Coronary artery (tissue), 2 donors: ENCODE measurements around the gene CYP3A5.
"Not testable (repeated sequence)": the region's sequence is repeated elsewhere in the genome, so short reads cannot be mapped to it uniquely, and the experiment has no call there.

Experiments used
- DNase-seq: peaks from one replicate; pipeline ENCODE4 v3.0.0-alpha.2; 2017; ENCODE audit warnings: low spot score
- H3K27ac ChIP-seq, 2 donors: fragments of 200-600 bp; sonication (generic); one replicate each; pipeline ENCODE4 v1.5.1; 2016 to 2019
- H3K4me3 ChIP-seq: fragments of 200-600 bp; sonication (generic); 2 replicates; pipeline ENCODE4 v1.5.1; 2016; ENCODE audit warnings: mild to moderate bottlenecking, moderate library complexity
- TF ChIP-seq, protein P1 (sequence below): fragments of 200-600 bp; sonication (generic); IDR thresholded peaks from one replicate; pipeline ENCODE4 v1.5.1; 2019; ENCODE audit warnings: antibody characterized with exemption

CYP3A5 gene

DNA sequence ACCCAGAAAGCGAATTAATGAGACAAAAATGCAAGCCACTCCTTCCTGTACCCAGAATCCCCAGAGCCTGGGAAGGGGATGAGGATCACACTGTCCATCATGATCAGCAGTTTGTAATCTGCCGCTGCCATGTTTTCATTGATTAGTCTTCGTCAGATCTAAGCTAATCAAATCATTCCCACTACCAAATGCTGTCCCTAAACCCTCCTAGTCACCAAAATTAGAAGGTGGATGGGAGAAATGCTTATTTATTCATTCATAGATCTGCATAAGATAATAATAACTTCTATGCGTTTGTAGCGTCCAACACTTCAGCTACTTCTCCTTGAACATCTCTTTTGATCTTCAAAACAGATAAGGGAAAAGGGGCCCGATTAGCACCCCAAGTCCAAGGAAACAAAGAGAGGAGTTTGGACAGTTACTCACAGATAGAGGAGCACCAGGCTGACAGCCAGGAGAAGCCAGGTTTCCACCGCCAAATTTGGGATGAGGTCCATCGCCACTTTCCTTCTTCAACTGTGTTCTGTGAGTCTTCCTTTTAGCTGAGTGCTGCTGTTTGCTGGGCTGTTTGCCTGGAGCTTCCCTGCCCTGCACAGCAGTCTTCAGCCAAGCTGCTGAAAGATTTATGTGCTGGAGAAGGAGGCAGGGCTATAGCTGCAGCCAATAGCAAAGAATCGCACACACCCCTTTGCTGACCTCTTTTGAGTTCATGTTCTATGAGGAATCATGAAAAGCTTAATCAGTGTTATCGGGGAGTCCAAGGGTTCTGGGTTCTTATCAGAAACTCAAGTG, at the start of gene CYP3A5:
TSS of gene CYP3A5 (minus strand) at position 597 of the 792 bp plus-strand sequence. CDS start at position 497, 100 bp downstream.
- TF ChIP-seq, protein P1, sequence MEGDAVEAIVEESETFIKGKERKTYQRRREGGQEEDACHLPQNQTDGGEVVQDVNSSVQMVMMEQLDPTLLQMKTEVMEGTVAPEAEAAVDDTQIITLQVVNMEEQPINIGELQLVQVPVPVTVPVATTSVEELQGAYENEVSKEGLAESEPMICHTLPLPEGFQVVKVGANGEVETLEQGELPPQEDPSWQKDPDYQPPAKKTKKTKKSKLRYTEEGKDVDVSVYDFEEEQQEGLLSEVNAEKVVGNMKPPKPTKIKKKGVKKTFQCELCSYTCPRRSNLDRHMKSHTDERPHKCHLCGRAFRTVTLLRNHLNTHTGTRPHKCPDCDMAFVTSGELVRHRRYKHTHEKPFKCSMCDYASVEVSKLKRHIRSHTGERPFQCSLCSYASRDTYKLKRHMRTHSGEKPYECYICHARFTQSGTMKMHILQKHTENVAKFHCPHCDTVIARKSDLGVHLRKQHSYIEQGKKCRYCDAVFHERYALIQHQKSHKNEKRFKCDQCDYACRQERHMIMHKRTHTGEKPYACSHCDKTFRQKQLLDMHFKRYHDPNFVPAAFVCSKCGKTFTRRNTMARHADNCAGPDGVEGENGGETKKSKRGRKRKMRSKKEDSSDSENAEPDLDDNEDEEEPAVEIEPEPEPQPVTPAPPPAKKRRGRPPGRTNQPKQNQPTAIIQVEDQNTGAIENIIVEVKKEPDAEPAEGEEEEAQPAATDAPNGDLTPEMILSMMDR = no peak
- H3K4me3 ChIP-seq = no peak within 1 kb of the TSS
- DNase-seq = no peak
- no peak within 1 kb of the TSS for H3K27ac ChIP-seq

DNA sequence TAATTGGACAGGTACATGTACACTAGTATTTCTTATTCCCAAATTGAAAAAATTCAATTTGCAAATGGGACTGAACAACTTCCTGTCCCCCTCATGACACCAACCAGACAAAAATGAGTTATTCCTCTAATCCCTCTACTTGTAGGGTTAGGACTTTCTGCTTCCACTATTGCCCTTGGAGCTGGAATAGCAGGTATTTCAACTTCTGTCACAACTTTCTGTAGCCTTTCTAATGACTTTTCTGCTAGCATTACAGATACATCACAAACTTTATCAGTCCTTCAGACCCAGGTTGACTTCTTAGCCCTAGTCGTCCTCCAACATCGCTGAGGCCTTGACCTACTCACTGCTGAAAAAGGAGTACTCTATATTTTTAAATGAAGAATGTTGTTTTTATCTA, 48.8 kb upstream of the CYP3A5 start:
- TF ChIP-seq, protein P1 = no peak
- Histone ChIP-seq H3K4me3 (no peak overlapping the region), H3K27ac (no peak overlapping the region)
- DNase-seq = no peak

DNA sequence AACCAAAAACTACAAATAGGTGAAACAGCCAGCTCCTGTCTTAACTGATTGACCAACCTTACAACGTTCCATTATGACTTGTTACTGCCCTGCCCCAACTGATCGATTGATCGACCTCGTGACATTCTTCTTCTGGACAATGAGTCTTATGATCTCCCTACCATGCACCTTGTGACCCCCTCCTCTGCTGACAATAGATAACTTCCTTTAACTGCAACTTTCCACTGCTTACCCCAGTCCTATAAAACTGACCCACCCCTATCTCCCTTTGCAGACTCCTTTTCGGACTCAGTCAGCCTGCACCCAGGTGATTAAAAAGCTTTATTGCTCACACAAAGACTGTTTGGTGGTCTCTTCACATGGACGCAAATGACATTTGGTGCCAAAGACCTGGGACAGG, 43.4 kb upstream of the CYP3A5 start:
- H3K27ac ChIP-seq = not testable (repeated sequence)

DNA sequence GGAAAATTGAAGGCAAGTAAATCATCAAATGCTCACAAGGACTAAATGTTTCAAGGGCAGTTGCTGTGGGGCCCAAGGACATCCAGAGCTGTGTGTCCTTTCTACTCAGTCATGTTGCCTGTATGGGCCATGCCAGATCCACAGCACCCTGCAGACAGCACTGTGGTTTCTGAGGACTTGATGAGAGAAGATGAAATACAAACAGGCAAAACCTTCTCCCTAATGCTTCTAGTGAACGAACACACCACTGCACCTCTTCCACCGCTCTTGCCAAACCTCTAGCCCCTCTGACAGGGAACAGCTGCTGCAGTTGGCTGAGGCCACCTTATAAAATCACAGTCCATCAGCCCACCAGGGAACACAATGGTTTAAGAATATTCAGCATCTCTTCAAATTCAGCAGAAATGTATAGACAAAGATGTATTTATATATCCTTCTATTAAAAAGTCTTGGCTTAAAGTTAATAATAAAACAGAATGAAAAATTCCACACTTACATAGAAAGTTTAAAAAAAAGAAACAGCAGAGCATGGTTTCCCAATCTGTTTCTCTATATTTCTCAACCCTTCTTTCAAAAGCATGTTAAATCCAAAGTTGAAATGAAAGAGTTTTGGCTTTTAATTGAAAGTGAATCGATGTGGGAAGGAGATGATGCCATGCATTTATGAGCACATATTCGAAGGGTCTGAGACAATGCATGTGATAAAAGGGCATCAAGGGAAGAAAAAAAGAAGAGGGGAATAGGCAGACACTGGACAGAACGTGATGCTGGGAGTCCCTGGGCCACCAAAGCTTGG, 41.2 kb upstream of the CYP3A5 start:
- TF ChIP-seq, protein P1 = no peak
- no peak overlapping the region for H3K27ac ChIP-seq
- no peak for DNase-seq
- H3K4me3 ChIP-seq = no peak overlapping the region

More for the DNA sequence above, 43.4 kb upstream of the CYP3A5 start:
- not testable (repeated sequence) for H3K4me3 ChIP-seq, DNase-seq

DNA sequence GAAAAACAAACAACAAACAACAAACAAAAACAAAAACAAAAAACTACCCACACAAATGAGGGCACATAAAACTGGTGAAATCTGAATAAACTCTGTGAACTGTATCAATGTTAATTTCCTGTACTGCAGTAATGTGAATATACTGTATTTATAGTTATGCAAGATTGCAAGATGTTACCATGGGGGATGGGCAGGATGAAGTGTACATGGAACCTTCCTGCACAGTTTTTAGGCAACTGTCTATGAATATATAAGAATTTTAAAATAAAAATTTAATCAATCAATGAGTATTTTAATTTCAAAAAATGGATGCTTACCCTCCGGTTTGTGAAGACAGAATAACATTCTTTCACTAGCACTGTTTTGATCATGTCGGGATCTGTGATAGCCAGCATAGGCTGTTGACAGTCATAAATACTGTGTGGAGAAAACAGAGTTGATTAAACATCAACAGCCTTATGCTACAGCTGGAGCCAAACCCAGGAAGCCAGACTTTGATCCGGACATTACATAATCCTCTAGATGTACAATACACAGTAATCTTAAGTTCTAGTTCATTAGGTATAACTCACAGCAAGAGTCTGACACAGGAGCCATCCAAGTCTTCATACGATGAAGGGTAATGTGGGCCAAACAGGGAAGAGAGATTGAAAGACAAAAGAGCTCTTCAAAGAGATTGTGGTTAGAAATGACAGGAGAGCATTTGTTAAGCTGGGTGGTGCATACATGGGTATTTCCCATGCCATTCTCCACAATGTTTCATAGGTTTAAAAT, 40.4 kb upstream of the CYP3A5 start:
- Histone ChIP-seq H3K27ac (no peak overlapping the region), H3K4me3 (no peak overlapping the region)
- TF ChIP-seq, protein P1 = no peak
- no peak for DNase-seq

DNA sequence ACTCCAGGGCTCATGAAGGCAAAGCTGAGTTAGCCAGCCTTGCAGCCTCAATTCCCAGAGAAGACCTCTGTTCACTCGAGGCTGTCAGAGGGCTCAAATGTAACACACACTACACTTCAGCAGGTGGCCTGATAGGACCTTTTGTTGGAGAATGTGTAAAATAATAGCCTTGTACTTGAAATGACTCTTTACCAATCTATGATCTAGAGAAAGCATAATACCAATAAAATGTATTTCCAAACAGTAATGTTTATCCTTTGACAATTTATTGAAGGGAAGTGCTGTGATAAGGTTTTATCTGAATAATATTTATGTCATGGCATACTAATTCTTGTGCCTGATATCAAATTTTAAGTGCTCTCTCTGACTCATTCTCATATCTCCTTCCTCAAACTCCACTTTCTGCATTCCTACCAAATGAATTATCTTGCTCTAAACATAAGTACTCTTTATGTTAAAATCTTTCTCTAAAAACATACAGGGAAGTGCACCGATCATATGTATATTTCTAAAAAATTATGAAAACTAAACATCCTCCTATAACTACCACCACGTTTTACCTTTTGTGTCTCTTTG, 34.3 kb upstream of the CYP3A5 start:
- TF ChIP-seq, protein P1 = no peak
- DNase-seq = no peak
- Histone ChIP-seq H3K4me3 (no peak overlapping the region), H3K27ac (no peak overlapping the region)
